ENCODE data around the gene ACIN1. TPM values are rescaled to one million over a fixed set of nuclear protein-coding genes. Genes with fewer than 3 reads are reported as not detected.
"Not testable (repeated sequence)": the region's sequence is repeated elsewhere in the genome, so short reads cannot be mapped to it uniquely, and the experiment has no call there.

The ACIN1 gene
- total and polyA plus RNA-seq, 12 donors = 73.1 to 431 (median 133) TPM

DNA sequence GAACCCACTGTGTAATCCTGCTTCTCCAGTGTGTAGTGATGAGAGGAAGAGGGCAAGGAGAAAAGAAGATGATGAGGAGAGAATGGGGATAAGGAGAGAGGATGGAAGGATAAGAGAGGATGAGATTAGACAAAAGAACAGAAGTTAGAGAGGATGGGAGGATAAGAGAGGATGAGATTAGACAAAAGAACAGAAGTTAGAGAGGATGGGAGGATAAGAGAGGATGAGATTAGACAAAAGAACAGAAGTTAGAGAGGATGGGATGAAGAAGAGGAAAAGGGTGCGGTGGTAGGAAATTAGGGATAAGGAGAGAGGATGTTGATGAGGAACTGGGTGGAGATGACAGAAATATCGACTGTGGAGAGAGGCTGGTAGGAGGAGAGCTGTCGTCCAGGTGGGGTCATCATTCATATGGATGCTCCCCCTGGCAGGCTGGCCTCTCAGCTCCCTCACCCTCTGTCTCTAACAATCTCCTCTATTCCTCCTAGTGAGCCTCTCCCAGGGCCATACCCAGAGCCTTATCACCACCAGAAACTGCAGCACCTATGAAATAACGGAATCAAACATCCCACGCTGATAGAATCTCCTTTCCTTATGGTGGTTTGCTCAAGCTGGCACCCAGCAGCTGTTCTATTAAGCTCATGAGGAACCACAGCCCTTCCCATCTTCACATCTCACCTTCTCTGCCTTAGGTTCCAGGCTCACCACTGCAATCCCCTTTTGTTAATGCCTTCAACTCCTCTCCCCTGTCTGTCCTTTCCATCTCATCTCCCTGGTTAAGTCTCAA lies 15.8 kb upstream of the ACIN1 start:
- H3K9me3 ChIP-seq (replicated peaks in 1 of 3) = no peaks in the 10 kb centered on the region
- H3K4me3 ChIP-seq = no peak overlapping the region
- H3K27ac ChIP-seq = no peak overlapping the region
- no peaks in the 10 kb centered on the region for H3K27me3 ChIP-seq
- no peak for DNase-seq
- WGBS, 4 donors = 49 to 62% (median 52%) methylated on average over 5 of the region's 5 CpGs
- intact Hi-C loops (cut with DNase I) = loop anchor here in 1 of 2 donors (5.0 kb wide), 1 partner anchor 43 kb away; no protein-coding TSS in a partner anchor
- no peak for TF ChIP-seq POLR2A (IDR thresholded peaks at IDR 0.05)
- TF ChIP-seq, protein P1, sequence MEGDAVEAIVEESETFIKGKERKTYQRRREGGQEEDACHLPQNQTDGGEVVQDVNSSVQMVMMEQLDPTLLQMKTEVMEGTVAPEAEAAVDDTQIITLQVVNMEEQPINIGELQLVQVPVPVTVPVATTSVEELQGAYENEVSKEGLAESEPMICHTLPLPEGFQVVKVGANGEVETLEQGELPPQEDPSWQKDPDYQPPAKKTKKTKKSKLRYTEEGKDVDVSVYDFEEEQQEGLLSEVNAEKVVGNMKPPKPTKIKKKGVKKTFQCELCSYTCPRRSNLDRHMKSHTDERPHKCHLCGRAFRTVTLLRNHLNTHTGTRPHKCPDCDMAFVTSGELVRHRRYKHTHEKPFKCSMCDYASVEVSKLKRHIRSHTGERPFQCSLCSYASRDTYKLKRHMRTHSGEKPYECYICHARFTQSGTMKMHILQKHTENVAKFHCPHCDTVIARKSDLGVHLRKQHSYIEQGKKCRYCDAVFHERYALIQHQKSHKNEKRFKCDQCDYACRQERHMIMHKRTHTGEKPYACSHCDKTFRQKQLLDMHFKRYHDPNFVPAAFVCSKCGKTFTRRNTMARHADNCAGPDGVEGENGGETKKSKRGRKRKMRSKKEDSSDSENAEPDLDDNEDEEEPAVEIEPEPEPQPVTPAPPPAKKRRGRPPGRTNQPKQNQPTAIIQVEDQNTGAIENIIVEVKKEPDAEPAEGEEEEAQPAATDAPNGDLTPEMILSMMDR (IDR thresholded peaks at IDR 0.05) = no peak
- peaks cover 0 to 7% of the 10 kb centered on the region in 2 donors for H3K4me1 ChIP-seq (replicated peaks in 1 of 2)
- H3K36me3 ChIP-seq (replicated peaks in 1 of 2) = no peaks in the 10 kb centered on the region

DNA sequence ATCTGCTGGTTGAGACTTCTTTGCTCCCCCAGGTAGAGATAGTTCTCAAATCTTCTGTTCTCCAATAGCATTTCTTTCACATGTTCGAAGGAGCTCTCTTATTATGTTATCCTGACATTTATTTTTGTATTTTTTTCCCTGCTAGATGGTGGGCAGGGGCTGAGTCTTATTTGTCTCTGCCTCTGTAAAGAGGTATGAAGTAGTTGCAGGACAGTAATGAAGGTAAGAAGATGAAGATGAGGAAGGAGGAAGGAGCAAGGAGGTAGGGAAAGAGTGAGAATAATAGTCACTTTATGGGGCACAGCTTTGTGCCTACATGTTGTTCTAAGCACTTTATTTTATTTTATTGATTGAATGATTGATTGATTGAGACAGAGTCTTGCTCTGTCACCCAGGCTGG lies 14.8 kb upstream of the ACIN1 start:
- no peak for DNase-seq
- TF ChIP-seq, protein P1 (IDR thresholded peaks at IDR 0.05) = no peak
- TF ChIP-seq POLR2A (IDR thresholded peaks at IDR 0.05) = no peak
- 77 to 90% (median 82%) methylated on average over 1 of the region's 1 CpG for WGBS, 4 donors
- H3K9me3 ChIP-seq (replicated peaks in 1 of 3) = no peaks in the 10 kb centered on the region
- no peaks in the 10 kb centered on the region for H3K36me3 ChIP-seq (replicated peaks in 1 of 2)
- peaks cover 0 to 1% of the 10 kb centered on the region in 2 donors for H3K4me1 ChIP-seq (replicated peaks in 1 of 2)
- H3K27me3 ChIP-seq = no peaks in the 10 kb centered on the region
- H3K27ac ChIP-seq = no peak overlapping the region
- intact Hi-C loops (cut with DNase I) = loop anchor here in 1 of 2 donors (5.0 kb wide), 1 partner anchor 42 kb away; no protein-coding TSS in a partner anchor
- H3K4me3 ChIP-seq = no peak overlapping the region

DNA sequence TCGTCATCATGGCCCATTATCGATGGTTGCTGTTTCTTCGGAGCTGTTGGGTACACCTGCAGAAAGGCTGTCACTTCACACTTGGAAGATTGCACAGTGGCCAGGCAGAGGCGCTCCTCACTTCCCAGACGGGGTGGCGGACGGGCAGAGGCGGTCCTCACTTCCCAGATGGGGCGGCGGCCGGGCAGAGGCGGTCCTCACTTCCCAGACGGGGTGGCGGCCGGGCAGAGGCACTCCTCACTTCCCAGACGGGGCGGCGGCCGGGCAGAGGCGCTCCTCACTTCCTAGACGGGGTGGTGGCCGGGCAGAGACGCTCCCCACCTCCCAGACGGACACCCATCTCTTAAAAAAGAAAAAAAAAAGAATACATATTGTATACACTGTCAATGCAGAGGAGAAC lies 13.2 kb upstream of the ACIN1 start:
- DNase-seq; H3K4me3 ChIP-seq; H3K9me3 ChIP-seq (replicated peaks in 1 of 3); H3K27ac ChIP-seq; H3K4me1 ChIP-seq (replicated peaks in 1 of 2); intact Hi-C loops (cut with DNase I); H3K27me3 ChIP-seq; H3K36me3 ChIP-seq (replicated peaks in 1 of 2): not testable (repeated sequence)
- 90 to 93% (median 91%) methylated on average over 15 to 24 of the region's 24 CpGs for WGBS, 4 donors

DNA sequence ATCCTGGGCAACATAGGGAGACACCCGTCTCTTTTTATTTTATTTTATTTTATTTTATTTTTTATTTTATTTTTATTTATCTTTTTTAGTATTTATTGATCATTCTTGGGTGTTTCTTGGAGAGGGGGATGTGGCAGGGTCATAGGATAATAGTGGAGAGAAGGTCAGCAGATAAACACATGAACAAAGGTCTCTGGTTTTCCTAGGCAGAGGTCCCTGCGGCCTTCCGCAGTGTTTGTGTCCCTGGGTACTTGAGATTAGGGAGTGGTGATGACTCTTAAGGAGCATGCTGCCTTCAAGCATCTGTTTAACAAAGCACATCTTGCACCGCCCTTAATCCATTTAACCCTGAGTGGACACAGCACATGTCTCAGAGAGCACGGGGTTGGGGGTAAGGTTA lies 12.7 kb upstream of the ACIN1 start:
- H3K4me3 ChIP-seq; H3K36me3 ChIP-seq (replicated peaks in 1 of 2); H3K9me3 ChIP-seq (replicated peaks in 1 of 3); H3K4me1 ChIP-seq (replicated peaks in 1 of 2); DNase-seq; H3K27me3 ChIP-seq; H3K27ac ChIP-seq; intact Hi-C loops (cut with DNase I): not testable (repeated sequence)
- 84 to 97% (median 86%) methylated on average over 1 to 5 of the region's 5 CpGs for WGBS, 4 donors

DNA sequence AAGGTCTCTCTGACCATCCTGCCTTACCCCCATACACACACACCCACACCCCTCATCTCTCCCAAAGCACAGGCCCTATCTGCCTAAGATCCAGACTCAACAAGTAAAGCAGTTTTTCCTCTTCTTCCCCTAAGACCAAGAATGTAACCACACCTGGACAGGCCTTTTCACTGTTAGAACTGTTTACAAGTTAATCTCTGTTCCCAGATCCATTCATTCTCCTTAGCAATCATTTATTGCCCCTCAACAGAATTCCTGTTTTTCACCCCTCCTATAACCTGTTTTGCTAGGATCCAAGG lies 11.8 kb upstream of the ACIN1 start:
- intact Hi-C loops (cut with DNase I) = no loop called here

More for the DNA sequence above, 11.8 kb upstream of the ACIN1 start:
- no peak for DNase-seq
- no peaks in the 10 kb centered on the region for H3K27me3 ChIP-seq
- no peaks in the 10 kb centered on the region for H3K36me3 ChIP-seq (replicated peaks in 1 of 2)
- H3K9me3 ChIP-seq (replicated peaks in 1 of 3) = no peaks in the 10 kb centered on the region
- no peak for TF ChIP-seq POLR2A (IDR thresholded peaks at IDR 0.05)
- TF ChIP-seq, protein P1 (IDR thresholded peaks at IDR 0.05) = no peak
- no peak overlapping the region for H3K27ac ChIP-seq
- H3K4me1 ChIP-seq (replicated peaks in 1 of 2) = no peaks in the 10 kb centered on the region
- no peak overlapping the region for H3K4me3 ChIP-seq
